DND-41 (cell line): ENCODE measurements around the gene RFLNA.

Experiments used
- ATAC-seq: fragments of 200-7000 bp; cut with Tn5 transposase; 3 replicates; pipeline ENCODE4 v1.9.1; 2021; ENCODE audit warnings: low read depth; ENCODE audit not compliant: insufficient read depth
- DNase-seq: peaks from one replicate; pipeline ENCODE4 v3.0.0-alpha.2; 2020
- H2AFZ ChIP-seq: 2 replicates; pipeline ENCODE4 v1.6.0; 2012; ENCODE audit warnings: low read depth, low read length
- H3K27ac ChIP-seq: 2 replicates; pipeline ENCODE4 v1.5.1; 2012; ENCODE audit warnings: low read length, inconsistent platforms
- H3K27me3 ChIP-seq: fragments of 200-600 bp; sonication (generic); 2 replicates; pipeline ENCODE4 v1.6.0; 2012; ENCODE audit warnings: low read length, mild to moderate bottlenecking, inconsistent platforms; ENCODE audit not compliant: insufficient read depth, poor library complexity
- H3K36me3 ChIP-seq: 2 replicates; pipeline ENCODE4 v1.5.1; 2012; ENCODE audit warnings: low read length, inconsistent platforms; ENCODE audit not compliant: insufficient read depth
- H3K4me1 ChIP-seq: 2 replicates; pipeline ENCODE4 v1.5.1; 2012; ENCODE audit warnings: mild to moderate bottlenecking, low read length; ENCODE audit not compliant: insufficient read depth
- H3K4me2 ChIP-seq: 2 replicates; pipeline ENCODE4 v1.6.0; 2012; ENCODE audit warnings: mild to moderate bottlenecking, moderate library complexity, low read length, inconsistent platforms; ENCODE audit not compliant: insufficient read depth
- H3K4me3 ChIP-seq, 2 experiments: fragments of 200-600 bp in 1 of 2; shearing (Covaris generic) in 1 of 2; 2 replicates each; pipeline ENCODE4 v1.5.1; 2012 to 2016; ENCODE audit warnings: inconsistent platforms in 2 of 2, low read length in 2 of 2, mild to moderate bottlenecking in 2 of 2, low read depth in 1 of 2, moderate library complexity in 1 of 2
- H3K79me2 ChIP-seq: 2 replicates; pipeline ENCODE4 v1.6.0; 2012; ENCODE audit warnings: low read length, inconsistent platforms; ENCODE audit not compliant: insufficient read depth
- H3K9ac ChIP-seq: 2 replicates; pipeline ENCODE4 v1.6.0; 2012; ENCODE audit warnings: low read depth, mild to moderate bottlenecking, inconsistent platforms, low read length, moderate library complexity
- H3K9me3 ChIP-seq: 2 replicates; pipeline ENCODE4 v1.5.1; 2012; ENCODE audit warnings: low read length, moderate library complexity, mild to moderate bottlenecking, inconsistent platforms; ENCODE audit not compliant: insufficient read depth, severe bottlenecking
- H4K20me1 ChIP-seq: 2 replicates; pipeline ENCODE4 v1.6.0; 2012; ENCODE audit warnings: low read length; ENCODE audit not compliant: insufficient read depth
- CTCF ChIP-seq: IDR thresholded peaks from 2 replicates; pipeline ENCODE4 v1.5.1; 2012; ENCODE audit warnings: borderline replicate concordance, low read length, moderate library complexity, mild to moderate bottlenecking; ENCODE audit not compliant: poor library complexity, severe bottlenecking; ENCODE audit errors: extremely low read depth
- EZH2 ChIP-seq: IDR thresholded peaks from 3 replicates; pipeline ENCODE4 v1.6.1; 2012; ENCODE audit warnings: borderline replicate concordance, low read depth, mild to moderate bottlenecking, moderate library complexity, low read length, inconsistent platforms; ENCODE audit not compliant: severe bottlenecking

RFLNA gene

GRCh38 chr12:124314207-124314606, 19.3 kb downstream of the RFLNA start:
- no peaks in the 10 kb centered on the region for H3K27me3 ChIP-seq
- no peak for ATAC-seq
- H3K4me2 ChIP-seq = no peak overlapping the region
- no peak overlapping the region for H2AFZ ChIP-seq
- no peaks in the 10 kb centered on the region for H3K36me3 ChIP-seq
- H3K9ac ChIP-seq = no peak overlapping the region
- no peaks in the 10 kb centered on the region for H3K4me1 ChIP-seq
- H3K4me3 ChIP-seq = no peak overlapping the region
- H3K9me3 ChIP-seq = no peaks in the 10 kb centered on the region
- no peaks in the 10 kb centered on the region for H4K20me1 ChIP-seq
- H3K27ac ChIP-seq = no peak overlapping the region
- no peaks in the 10 kb centered on the region for H3K79me2 ChIP-seq
- no peak for DNase-seq
- no peak for TF ChIP-seq CTCF
- no peak for TF ChIP-seq EZH2

DNA sequence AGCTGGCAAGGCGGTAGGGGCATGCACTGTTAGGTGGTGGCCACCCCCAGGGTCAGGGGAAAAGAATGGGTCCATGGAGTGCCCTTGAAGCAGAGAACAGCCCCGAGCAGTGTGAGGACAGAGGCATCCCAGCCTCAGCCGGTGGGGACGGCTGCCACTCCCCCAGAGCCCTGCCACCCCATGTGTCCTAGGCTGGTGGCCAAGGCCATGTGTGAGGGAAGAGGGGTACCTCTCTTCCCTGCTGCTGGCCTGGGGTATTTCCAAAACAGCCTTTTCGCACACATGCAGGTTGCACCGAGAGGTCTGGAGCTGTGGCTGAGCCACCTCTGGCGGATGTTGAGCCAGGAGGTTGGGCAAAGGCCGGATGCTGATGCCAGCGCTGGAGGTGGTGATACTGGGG, 19.9 kb downstream of the RFLNA start:
- ATAC-seq = no peak
- H3K27me3 ChIP-seq = no peaks in the 10 kb centered on the region
- no peak for DNase-seq
- no peaks in the 10 kb centered on the region for H4K20me1 ChIP-seq
- H3K27ac ChIP-seq = no peak overlapping the region
- H3K79me2 ChIP-seq = no peaks in the 10 kb centered on the region
- no peaks in the 10 kb centered on the region for H3K36me3 ChIP-seq
- no peaks in the 10 kb centered on the region for H3K9me3 ChIP-seq
- TF ChIP-seq CTCF (no peak), EZH2 (no peak)
- H3K4me2 ChIP-seq = no peak overlapping the region
- no peak overlapping the region for H3K9ac ChIP-seq
- H3K4me3 ChIP-seq = no peak overlapping the region
- no peaks in the 10 kb centered on the region for H3K4me1 ChIP-seq
- no peak overlapping the region for H2AFZ ChIP-seq

- no peak overlapping the region for H3K27ac ChIP-seq
- H3K4me3 ChIP-seq = no peak overlapping the region
- no peaks in the 10 kb centered on the region for H4K20me1 ChIP-seq
- no peak for DNase-seq
- no peak overlapping the region for H3K4me2 ChIP-seq
- no peak for ATAC-seq
- H3K27me3 ChIP-seq = no peaks in the 10 kb centered on the region
- H3K36me3 ChIP-seq = no peaks in the 10 kb centered on the region
- TF ChIP-seq CTCF = no peak
- TF ChIP-seq EZH2 = no peak
- no peaks in the 10 kb centered on the region for H3K4me1 ChIP-seq
- no peak overlapping the region for H2AFZ ChIP-seq
- H3K79me2 ChIP-seq = no peaks in the 10 kb centered on the region
- no peak overlapping the region for H3K9ac ChIP-seq
- H3K9me3 ChIP-seq = no peaks in the 10 kb centered on the region
Observed at GRCh38 chr12:124315372-124316044, 20.6 kb downstream of the RFLNA start.
